ENCODE data around the gene CCRL2. TPM values are rescaled to one million over a fixed set of nuclear protein-coding genes. Genes with fewer than 3 reads are reported as not detected.

The CCRL2 gene
- total and polyA plus RNA-seq, 2 of the 8 experiments (the other 6 are each of a cell fraction or from before 2014, with no cell fraction given), result not detected

GRCh38 chr3:46442576-46443530 lies 35.8 kb downstream of the CCRL2 start:
- FAIRE-seq (no peak), DNase-seq (ENCODE audit: low read depth in 1 of 2, low spot score in 2 of 2) (no peak)
- H3K36me3 ChIP-seq (ENCODE audit: control insufficient read depth in 2 of 4, insufficient read depth in 4 of 4, low read length in 3 of 4), result no peaks in the 10 kb centered on the region
- H2BK5ac ChIP-seq (ENCODE audit: low read depth, low read length), result no peak overlapping the region
- no peaks in the 10 kb centered on the region for H3K9me3 ChIP-seq (ENCODE audit: insufficient read depth in 2 of 2, low read depth in 1 of 2, low read length in 1 of 2)
- no peak overlapping the region for H3K27ac ChIP-seq (ENCODE audit: low read depth, low read length)
- H4K5ac ChIP-seq (ENCODE audit: insufficient read length, low read depth, low read length), result no peak overlapping the region
- H4K20me1 ChIP-seq (replicated peaks in 1 of 2; ENCODE audit: control insufficient read depth in 1 of 2, insufficient read depth in 2 of 2, low read length in 2 of 2), result no peaks in the 10 kb centered on the region
- no peaks in the 10 kb centered on the region for H3K27me3 ChIP-seq (replicated peaks in 1 of 4; ENCODE audit: control insufficient read depth in 3 of 4, extremely low read depth in 1 of 4, insufficient read depth in 3 of 4, low read length in 3 of 4)
- no peak overlapping the region for H2AFZ ChIP-seq (ENCODE audit: low read length)
- H3K4ac ChIP-seq (replicated peaks; ENCODE audit: insufficient read length, low read depth, low read length), result no peak overlapping the region
- H3K56ac ChIP-seq (replicated peaks; ENCODE audit: insufficient read length, low read depth, low read length), result no peak overlapping the region
- H2BK120ac ChIP-seq (replicated peaks; ENCODE audit: low read depth, low read length), result no peak overlapping the region
- ChIA-PET CTCF (ENCODE audit: partially characterized antibody) (interaction anchor here (0.6 to 4.2 kb wide), 17 partner anchors 10 to 278 kb away, joined by 3 to 22 read pairs (median 3); partner anchors contain the start of gene CCR2), POLR2A (ENCODE audit: partially characterized antibody) (interaction anchor here (0.8 kb wide), 1 partner anchor 9 kb away, joined by 3 read pairs; no protein-coding TSS in a partner anchor)
- WGBS, 2 experiments (ENCODE audit: extremely low coverage in 1 of 2, insufficient coverage in 1 of 2, insufficient read length in 1 of 2, insufficient replicate concordance in 2 of 2, low coverage in 1 of 2, low lambda C conversion rate in 2 of 2, missing lambda C conversion rate in 1 of 2), result 78% methylated on average over 16 of the region's 16 CpGs; no CpG with 5 or more reads in 1 of the 2 experiments
- H4K91ac ChIP-seq (replicated peaks; ENCODE audit: insufficient read length, low read length), result no peak overlapping the region
- no peak overlapping the region for H3K4me2 ChIP-seq (ENCODE audit: insufficient read depth in 1 of 2, low read depth in 2 of 2, low read length in 2 of 2)
- H2BK12ac ChIP-seq (ENCODE audit: low read depth, low read length), result no peak overlapping the region
- H3K14ac ChIP-seq (ENCODE audit: insufficient read length), result no peak overlapping the region
- no peak overlapping the region for H4K8ac ChIP-seq (ENCODE audit: extremely low read depth, insufficient read depth, low read length)
- H3K9ac ChIP-seq (replicated peaks in 1 of 4; ENCODE audit: extremely low read depth in 1 of 4, low read depth in 3 of 4, low read length in 3 of 4), result no peak overlapping the region
- TF ChIP-seq CTCF (IDR thresholded peaks at IDR 0.05; ENCODE audit: control extremely low read depth in 1 of 3, insufficient read depth in 1 of 3, low read depth in 1 of 3, low read length in 3 of 3), result peak in 2 of 3 experiments; percentile 44 to 57; a peak in 2 of 4 replicates
- TF ChIP-seq TEAD4 (IDR thresholded peaks at IDR 0.05; ENCODE audit: low read depth, low read length), result no peak
- TF ChIP-seq RAD21 (IDR thresholded peaks at IDR 0.05 in 1 of 2, conservative IDR thresholded peaks at IDR 0.05 in 1 of 2; ENCODE audit: low read depth in 2 of 2, low read length in 2 of 2), result peak; percentile 55 to 66
- no peak for TF ChIP-seq TBP (IDR thresholded peaks at IDR 0.05; ENCODE audit: low read depth, low read length)
- no peak for TF ChIP-seq NRF1 (IDR thresholded peaks at IDR 0.05; ENCODE audit: low read depth, low read length)
- no peak overlapping the region for H2AK5ac ChIP-seq (ENCODE audit: low read depth, low read length)
- H2BK20ac ChIP-seq (ENCODE audit: low read length), result no peak overlapping the region
- peaks cover 0 to 5% (median 2%) of the 10 kb centered on the region in 4 experiments; a peak in 4 of 7 replicates for H3K4me1 ChIP-seq (replicated peaks in 1 of 4; ENCODE audit: control insufficient read depth in 3 of 4, insufficient read depth in 4 of 4, low read length in 3 of 4)
- H3K4me3 ChIP-seq (ENCODE audit: extremely low read depth in 1 of 4, insufficient read depth in 2 of 4, low read depth in 3 of 4, low read length in 4 of 4), result no peak overlapping the region
- no peaks in the 10 kb centered on the region; the same call in 1 of the 2 replicates for H3K23me2 ChIP-seq (ENCODE audit: low read depth, low read length)
- no peak overlapping the region for H3K18ac ChIP-seq (ENCODE audit: extremely low read depth, low read length)
- H3K23ac ChIP-seq (ENCODE audit: insufficient read length), result no peak overlapping the region
- no peaks in the 10 kb centered on the region for H3K79me1 ChIP-seq (ENCODE audit: low read depth, low read length)
- H3K79me2 ChIP-seq (ENCODE audit: control insufficient read depth in 1 of 2, insufficient read depth in 2 of 2, low read length in 2 of 2), result no peaks in the 10 kb centered on the region
- H2BK15ac ChIP-seq (ENCODE audit: low read length), result no peak overlapping the region

Measured in H1 (cell line).